Activated B cell treated with CpG ODN at 0.5 μM for 24 hours (primary cell): ENCODE measurements around the gene KCNJ9. TPM values are rescaled to one million over a fixed set of nuclear protein-coding genes. Genes with fewer than 3 reads are reported as not detected.
"Not testable (repeated sequence)": the region's sequence is repeated elsewhere in the genome, so short reads cannot be mapped to it uniquely, and the experiment has no call there.

Experiments used
- ATAC-seq: fragments of 200-7000 bp; cut with Tn5 transposase; one replicate; pipeline ENCODE4 v1.10.0; 2021; ENCODE audit warnings: low read depth, mild to moderate bottlenecking, moderate library complexity
- CTCF ChIA-PET: fragments of 350-600 bp; sonication (Branson Sonifier 250); formaldehyde crosslinking; loops from one replicate; lab custom pipeline; 2021; ENCODE audit warnings: antibody characterized with exemption; lab: Charles Lee
- POLR2A ChIA-PET: fragments of 350-600 bp; sonication (Branson Sonifier 250); formaldehyde crosslinking; loops from one replicate; lab custom pipeline; 2021; ENCODE audit warnings: antibody characterized with exemption; lab: Charles Lee
- DNase-seq: peaks from one replicate; pipeline ENCODE4 v3.0.0; 2022
- H3K27ac Mint-ChIP-seq: one replicate; pipeline ENCODE4 v1.8.0; 2020; ENCODE audit warnings: mixed read lengths
- H3K27me3 Mint-ChIP-seq: one replicate; pipeline ENCODE4 v1.8.0; 2021; ENCODE audit warnings: mixed read lengths
- H3K36me3 Mint-ChIP-seq: one replicate; pipeline ENCODE4 v1.8.0; 2021; ENCODE audit warnings: low read depth, mixed read lengths
- H3K4me1 Mint-ChIP-seq: one replicate; pipeline ENCODE4 v1.8.0; 2021; ENCODE audit warnings: mixed read lengths
- H3K4me3 Mint-ChIP-seq: one replicate; pipeline ENCODE4 v1.8.0; 2020; ENCODE audit warnings: mild to moderate bottlenecking, mixed read lengths
- H3K9me3 Mint-ChIP-seq: one replicate; pipeline ENCODE4 v1.8.0; 2020; ENCODE audit warnings: mixed read lengths
- intact Hi-C: fragments of 100-400 bp; cut with micrococcal nuclease; formaldehyde crosslinking; loops from one replicate; pipeline ENCODE4 v1.15.1; 2024
- total RNA-seq: library from RNA; stranded (reverse); gene quantifications from 2 replicates; pipeline ENCODE4 v1.2.3, GENCODE V29; 2022
- TF ChIP-seq, protein P1 (sequence below): fragments of 200-600 bp; IDR thresholded peaks from one replicate; pipeline ENCODE4 v1.8.0; 2022; ENCODE audit warnings: antibody characterized with exemption, mild to moderate bottlenecking

The KCNJ9 gene
- total RNA-seq, 1 donor from 2014 or later = not detected

- H3K27me3 Mint-ChIP-seq = peaks cover 5% of the 10 kb centered on the region
- CTCF ChIA-PET = interaction anchor here (1.3 to 7.0 kb wide), 4 partner anchors 19 to 272 kb away, joined by 10 to 99 read pairs (median 36); no protein-coding TSS in a partner anchor
- no peaks in the 10 kb centered on the region for H3K36me3 Mint-ChIP-seq
- no peak overlapping the region for H3K27ac Mint-ChIP-seq
- ATAC-seq (no peak), DNase-seq (no peak)
- no peak overlapping the region for H3K4me3 Mint-ChIP-seq
- intact Hi-C loops = no loop called here
- no peaks in the 10 kb centered on the region for H3K9me3 Mint-ChIP-seq
- H3K4me1 Mint-ChIP-seq = peaks cover 19% of the 10 kb centered on the region
- TF ChIP-seq, protein P1, sequence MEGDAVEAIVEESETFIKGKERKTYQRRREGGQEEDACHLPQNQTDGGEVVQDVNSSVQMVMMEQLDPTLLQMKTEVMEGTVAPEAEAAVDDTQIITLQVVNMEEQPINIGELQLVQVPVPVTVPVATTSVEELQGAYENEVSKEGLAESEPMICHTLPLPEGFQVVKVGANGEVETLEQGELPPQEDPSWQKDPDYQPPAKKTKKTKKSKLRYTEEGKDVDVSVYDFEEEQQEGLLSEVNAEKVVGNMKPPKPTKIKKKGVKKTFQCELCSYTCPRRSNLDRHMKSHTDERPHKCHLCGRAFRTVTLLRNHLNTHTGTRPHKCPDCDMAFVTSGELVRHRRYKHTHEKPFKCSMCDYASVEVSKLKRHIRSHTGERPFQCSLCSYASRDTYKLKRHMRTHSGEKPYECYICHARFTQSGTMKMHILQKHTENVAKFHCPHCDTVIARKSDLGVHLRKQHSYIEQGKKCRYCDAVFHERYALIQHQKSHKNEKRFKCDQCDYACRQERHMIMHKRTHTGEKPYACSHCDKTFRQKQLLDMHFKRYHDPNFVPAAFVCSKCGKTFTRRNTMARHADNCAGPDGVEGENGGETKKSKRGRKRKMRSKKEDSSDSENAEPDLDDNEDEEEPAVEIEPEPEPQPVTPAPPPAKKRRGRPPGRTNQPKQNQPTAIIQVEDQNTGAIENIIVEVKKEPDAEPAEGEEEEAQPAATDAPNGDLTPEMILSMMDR = no peak
- POLR2A ChIA-PET = no interaction called here
Observed at GRCh38 chr1:160104486-160104885, 23.1 kb downstream of the KCNJ9 start.

DNA sequence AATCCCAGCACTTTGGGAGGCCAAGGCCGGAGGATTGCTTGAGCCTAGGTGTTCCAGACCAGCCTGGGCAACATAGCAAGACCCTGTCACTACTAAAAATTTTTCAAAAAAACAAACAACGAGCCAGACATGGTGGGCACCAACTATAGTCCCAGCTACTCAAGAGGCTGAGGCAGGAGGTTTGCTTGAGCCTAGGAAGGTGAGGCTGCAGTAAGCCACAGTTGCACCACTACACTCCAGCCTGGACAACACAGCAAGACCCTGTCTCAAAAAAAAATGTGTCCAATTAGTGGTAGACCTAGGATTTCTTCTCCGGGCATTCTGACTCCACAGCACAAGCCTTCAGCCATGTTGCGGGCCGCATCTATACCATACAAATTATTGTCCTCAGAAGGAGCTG is 23.8 kb downstream of the KCNJ9 start:
- intact Hi-C loops = no loop called here
- H3K4me1 Mint-ChIP-seq = peaks cover 16% of the 10 kb centered on the region
- H3K27ac Mint-ChIP-seq = no peak overlapping the region
- H3K9me3 Mint-ChIP-seq = no peaks in the 10 kb centered on the region
- TF ChIP-seq, protein P1 = no peak
- no peak overlapping the region for H3K4me3 Mint-ChIP-seq
- ChIA-PET POLR2A (no interaction called here), CTCF (interaction anchor here (0.6 to 7.0 kb wide), 6 partner anchors 20 to 1235 kb away, joined by 3 to 99 read pairs (median 10); no protein-coding TSS in a partner anchor)
- H3K27me3 Mint-ChIP-seq = peaks cover 5% of the 10 kb centered on the region
- no peaks in the 10 kb centered on the region for H3K36me3 Mint-ChIP-seq
- ATAC-seq = no peak
- DNase-seq = no peak

DNA sequence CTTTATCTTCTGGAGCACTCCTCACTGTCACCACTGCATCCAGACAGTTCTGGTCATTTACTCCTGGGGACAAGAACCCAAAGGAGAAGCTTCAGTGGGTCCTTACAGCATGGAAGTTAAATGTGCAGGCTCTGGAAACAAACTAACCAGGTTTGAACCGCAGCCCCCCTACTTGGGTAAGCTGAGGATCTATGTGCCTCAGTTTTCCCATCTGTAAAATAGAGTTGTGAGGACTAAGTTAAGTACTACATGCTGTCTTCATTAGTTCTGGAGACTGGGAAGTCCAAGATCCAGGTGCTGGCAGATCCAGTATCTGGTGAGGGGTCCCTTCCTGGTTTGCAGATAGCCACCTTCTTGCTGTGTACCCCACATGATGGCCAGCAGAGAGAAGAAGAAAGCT is 26.2 kb downstream of the KCNJ9 start:
- no peaks in the 10 kb centered on the region for H3K36me3 Mint-ChIP-seq
- intact Hi-C loops = no loop called here
- H3K27ac Mint-ChIP-seq = no peak overlapping the region
- ChIA-PET CTCF (interaction anchor here (1.0 to 2.1 kb wide), 4 partner anchors 26 to 269 kb away, joined by 3 to 4 read pairs (median 4); partner anchors contain the start of gene KCNJ9), POLR2A (no interaction called here)
- no peak for ATAC-seq
- no peak overlapping the region for H3K4me3 Mint-ChIP-seq
- no peaks in the 10 kb centered on the region for H3K9me3 Mint-ChIP-seq
- TF ChIP-seq, protein P1 = no peak
- peaks cover 11% of the 10 kb centered on the region for H3K27me3 Mint-ChIP-seq
- no peak for DNase-seq
- peaks cover 5% of the 10 kb centered on the region for H3K4me1 Mint-ChIP-seq

GRCh38 chr1:160108888-160109662 is 27.7 kb downstream of the KCNJ9 start:
- Mint-ChIP-seq H3K27me3 (peaks cover 11% of the 10 kb centered on the region), H3K9me3 (no peaks in the 10 kb centered on the region), H3K27ac (no peak overlapping the region), H3K36me3 (no peaks in the 10 kb centered on the region), H3K4me1 (peaks cover 5% of the 10 kb centered on the region), H3K4me3 (no peak overlapping the region)
- CTCF ChIA-PET = interaction anchor here (0.6 to 2.1 kb wide), 5 partner anchors 143 to 729 kb away, joined by 4 to 6 read pairs (median 5); no protein-coding TSS in a partner anchor
- no peak for DNase-seq
- TF ChIP-seq, protein P1 = no peak
- peak; percentile 61 for ATAC-seq
- POLR2A ChIA-PET = interaction anchor here (0.7 kb wide), 1 partner anchor 89 kb away, joined by 6 read pairs; no protein-coding TSS in a partner anchor
- intact Hi-C loops = loop anchor here (2.0 kb wide), 1 partner anchor 268 kb away; no protein-coding TSS in a partner anchor

DNA sequence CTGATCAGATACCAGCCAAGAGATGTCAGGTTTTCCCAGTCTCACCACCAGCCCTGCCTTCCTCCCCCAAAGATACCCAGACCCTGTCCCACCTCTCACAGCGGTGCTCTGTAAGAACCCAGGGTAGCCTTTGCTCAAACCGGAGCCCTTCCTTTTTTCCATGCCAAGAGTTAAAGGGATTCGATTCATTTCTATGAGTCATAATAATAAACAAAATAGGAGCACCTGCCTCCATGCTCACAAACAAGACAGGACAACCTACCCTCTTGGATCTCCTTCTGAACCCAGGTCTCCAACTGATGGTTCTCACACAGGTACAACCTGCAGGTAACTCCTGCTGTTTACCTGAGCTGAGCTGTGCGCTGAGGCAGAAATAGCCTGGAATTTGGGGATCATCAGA is 28.3 kb downstream of the KCNJ9 start:
- POLR2A ChIA-PET = no interaction called here
- H3K27ac Mint-ChIP-seq = no peak overlapping the region
- DNase-seq (no peak), ATAC-seq (no peak)
- H3K36me3 Mint-ChIP-seq = no peaks in the 10 kb centered on the region
- intact Hi-C loops = loop anchor here (2.0 kb wide), 1 partner anchor 267 kb away; no protein-coding TSS in a partner anchor
- H3K4me1 Mint-ChIP-seq = peaks cover 5% of the 10 kb centered on the region
- H3K9me3 Mint-ChIP-seq = no peaks in the 10 kb centered on the region
- TF ChIP-seq, protein P1 = no peak
- CTCF ChIA-PET = interaction anchor here (0.6 to 2.1 kb wide), 5 partner anchors 142 to 728 kb away, joined by 4 to 6 read pairs (median 5); no protein-coding TSS in a partner anchor
- H3K27me3 Mint-ChIP-seq = peaks cover 11% of the 10 kb centered on the region
- H3K4me3 Mint-ChIP-seq = no peak overlapping the region

- DNase-seq, H3K36me3 Mint-ChIP-seq, ATAC-seq, H3K27ac Mint-ChIP-seq, H3K4me3 Mint-ChIP-seq, H3K4me1 Mint-ChIP-seq, POLR2A ChIA-PET, intact Hi-C loops, H3K9me3 Mint-ChIP-seq, CTCF ChIA-PET: not testable (repeated sequence)
- H3K27me3 Mint-ChIP-seq = peaks cover 17% of the 10 kb centered on the region
Observed at GRCh38 chr1:160111462-160111861, 30.1 kb downstream of the KCNJ9 start.
